BLaER1 (cell line): ENCODE measurements around the gene ATP9A.
"Not testable (repeated sequence)": the region's sequence is repeated elsewhere in the genome, so short reads cannot be mapped to it uniquely, and the experiment has no call there.

Source experiments
- H3K27ac ChIP-seq: shearing (Covaris generic); formaldehyde crosslinking; 2 replicates; pipeline ENCODE4 v1.8.1; 2022
- H3K27me3 ChIP-seq: shearing (Covaris generic); formaldehyde crosslinking; 2 replicates; pipeline ENCODE4 v1.8.1; 2022
- H3K36me3 ChIP-seq: shearing (Covaris generic); formaldehyde crosslinking; 2 replicates; pipeline ENCODE4 v1.8.1; 2022
- H3K4me1 ChIP-seq: shearing (Covaris generic); formaldehyde crosslinking; 2 replicates; pipeline ENCODE4 v1.8.1; 2022
- H3K4me2 ChIP-seq: shearing (Covaris generic); formaldehyde crosslinking; 2 replicates; pipeline ENCODE4 v1.8.1; 2022
- H3K4me3 ChIP-seq: shearing (Covaris generic); formaldehyde crosslinking; 2 replicates; pipeline ENCODE4 v1.8.1; 2022
- H3K9ac ChIP-seq: shearing (Covaris generic); formaldehyde crosslinking; 2 replicates; pipeline ENCODE4 v1.8.1; 2022
- H3K9me3 ChIP-seq: shearing (Covaris generic); formaldehyde crosslinking; 2 replicates; pipeline ENCODE4 v1.8.1; 2022
- H4K20me1 ChIP-seq: shearing (Covaris generic); formaldehyde crosslinking; 2 replicates; pipeline ENCODE4 v1.8.1; 2022
- Cebpa-rat ChIP-seq: shearing (Covaris generic); IDR thresholded peaks from 2 replicates; pipeline ENCODE4 v1.8.1; 2022

ATP9A gene

GRCh38 chr20:51728737-51729136 lies 39.5 kb downstream of the ATP9A start:
- H3K4me1 ChIP-seq, result peaks cover 23% of the 10 kb centered on the region
- no peaks in the 10 kb centered on the region for H3K27me3 ChIP-seq
- H3K4me3 ChIP-seq, result no peak overlapping the region
- no peaks in the 10 kb centered on the region for H4K20me1 ChIP-seq
- H3K9me3 ChIP-seq, result no peaks in the 10 kb centered on the region
- no peak overlapping the region for H3K27ac ChIP-seq
- no peak overlapping the region for H3K4me2 ChIP-seq
- TF ChIP-seq Cebpa-rat, result no peak
- H3K36me3 ChIP-seq, result no peaks in the 10 kb centered on the region
- H3K9ac ChIP-seq, result no peak overlapping the region

GRCh38 chr20:51727872-51728271 lies 40.3 kb downstream of the ATP9A start:
- Histone ChIP-seq H3K4me2 (no peak overlapping the region), H3K9me3 (no peaks in the 10 kb centered on the region), H3K36me3 (no peaks in the 10 kb centered on the region), H3K27me3 (no peaks in the 10 kb centered on the region), H3K27ac (no peak overlapping the region), H3K4me3 (no peak overlapping the region), H3K4me1 (peaks cover 23% of the 10 kb centered on the region), H4K20me1 (no peaks in the 10 kb centered on the region), H3K9ac (no peak overlapping the region)
- no peak for TF ChIP-seq Cebpa-rat

GRCh38 chr20:51725584-51726176 lies 42.5 kb downstream of the ATP9A start:
- Histone ChIP-seq H3K9me3 (no peaks in the 10 kb centered on the region), H3K36me3 (no peaks in the 10 kb centered on the region), H3K4me2 (no peak overlapping the region), H3K4me1 (peaks cover 3% of the 10 kb centered on the region; the same call in 1 of the 2 replicates), H3K27ac (no peak overlapping the region), H3K27me3 (no peaks in the 10 kb centered on the region), H4K20me1 (no peaks in the 10 kb centered on the region), H3K4me3 (no peak overlapping the region), H3K9ac (no peak overlapping the region)
- no peak for TF ChIP-seq Cebpa-rat

GRCh38 chr20:51723026-51723425 lies 45.2 kb downstream of the ATP9A start:
- H3K27me3 ChIP-seq, H3K9me3 ChIP-seq, H4K20me1 ChIP-seq, H3K4me2 ChIP-seq, H3K27ac ChIP-seq, H3K9ac ChIP-seq, H3K4me1 ChIP-seq, H3K4me3 ChIP-seq, H3K36me3 ChIP-seq: not testable (repeated sequence)

GRCh38 chr20:51722246-51722645 lies 45.9 kb downstream of the ATP9A start:
- not testable (repeated sequence) for H3K9ac ChIP-seq, H3K9me3 ChIP-seq, H3K4me2 ChIP-seq, H3K4me1 ChIP-seq, H3K27me3 ChIP-seq, H3K27ac ChIP-seq, H3K4me3 ChIP-seq, H3K36me3 ChIP-seq, H4K20me1 ChIP-seq

- Histone ChIP-seq H3K36me3 (no peaks in the 10 kb centered on the region), H3K27ac (no peak overlapping the region), H3K9ac (no peak overlapping the region), H3K4me3 (no peak overlapping the region), H3K9me3 (no peaks in the 10 kb centered on the region), H3K4me1 (no peaks in the 10 kb centered on the region), H3K27me3 (no peaks in the 10 kb centered on the region), H4K20me1 (no peaks in the 10 kb centered on the region), H3K4me2 (no peak overlapping the region)
- TF ChIP-seq Cebpa-rat, result no peak
These were observed 47.3 kb downstream of the ATP9A start for GRCh38 chr20:51720854-51721253.

- no peaks in the 10 kb centered on the region for H3K27me3 ChIP-seq
- no peaks in the 10 kb centered on the region for H4K20me1 ChIP-seq
- no peak overlapping the region for H3K27ac ChIP-seq
- H3K9ac ChIP-seq, result no peak overlapping the region
- no peaks in the 10 kb centered on the region for H3K36me3 ChIP-seq
- no peak for TF ChIP-seq Cebpa-rat
- H3K9me3 ChIP-seq, result no peaks in the 10 kb centered on the region
- H3K4me1 ChIP-seq, result no peaks in the 10 kb centered on the region
- H3K4me2 ChIP-seq, result no peak overlapping the region
- H3K4me3 ChIP-seq, result no peak overlapping the region
These were observed 47.8 kb downstream of the ATP9A start for GRCh38 chr20:51720384-51720783.

- Histone ChIP-seq H3K4me2 (no peak overlapping the region), H3K4me3 (no peak overlapping the region), H3K4me1 (no peaks in the 10 kb centered on the region), H3K9ac (no peak overlapping the region), H3K27me3 (no peaks in the 10 kb centered on the region), H3K9me3 (no peaks in the 10 kb centered on the region), H3K36me3 (no peaks in the 10 kb centered on the region), H3K27ac (no peak overlapping the region), H4K20me1 (no peaks in the 10 kb centered on the region)
- no peak for TF ChIP-seq Cebpa-rat
These were observed 52.4 kb downstream of the ATP9A start for GRCh38 chr20:51715856-51716185.

- Histone ChIP-seq H3K4me1 (no peaks in the 10 kb centered on the region), H3K27me3 (no peaks in the 10 kb centered on the region), H3K27ac (no peak overlapping the region), H3K36me3 (no peaks in the 10 kb centered on the region), H3K9ac (no peak overlapping the region), H4K20me1 (no peaks in the 10 kb centered on the region), H3K4me3 (no peak overlapping the region), H3K4me2 (no peak overlapping the region), H3K9me3 (no peaks in the 10 kb centered on the region)
- TF ChIP-seq Cebpa-rat, result no peak
These were observed 52.9 kb downstream of the ATP9A start for GRCh38 chr20:51715163-51715855.

GRCh38 chr20:51713213-51713598 lies 55.0 kb downstream of the ATP9A start:
- Histone ChIP-seq H3K27me3 (no peaks in the 10 kb centered on the region), H3K4me3 (no peak overlapping the region), H3K9me3 (no peaks in the 10 kb centered on the region), H4K20me1 (no peaks in the 10 kb centered on the region), H3K4me1 (no peaks in the 10 kb centered on the region), H3K27ac (no peak overlapping the region), H3K36me3 (no peaks in the 10 kb centered on the region), H3K4me2 (no peak overlapping the region), H3K9ac (no peak overlapping the region)
- no peak for TF ChIP-seq Cebpa-rat
